Cardiac septum (tissue), 1 donor: ENCODE measurements around the gene KRTAP21-3. TPM values are rescaled to one million over a fixed set of nuclear protein-coding genes. Genes with fewer than 3 reads are reported as not detected.

ENCODE experiments used
- DNase-seq: peaks from one replicate; pipeline ENCODE4 v3.0.0-alpha.2; 2020; ENCODE audit warnings: low spot score
- intact Hi-C: fragments of 100-400 bp; cut with DNase I; formaldehyde crosslinking; loops from one replicate; pipeline ENCODE4 v1.14.0; 2022
- total RNA-seq: library from RNA; stranded (reverse); fragmentation: NEBNext Ultra II Directional; extraction: Animal tissue kit (Norgen Biotek cat#: 25700); gene quantifications from one replicate; pipeline ENCODE4 v1.2.1, GENCODE V29; 2021
- donor health status: DM: no; HTN: no; CAD: no.

The KRTAP21-3 gene
- total RNA-seq, 1 donor from 2014 or later, result not detected

DNA sequence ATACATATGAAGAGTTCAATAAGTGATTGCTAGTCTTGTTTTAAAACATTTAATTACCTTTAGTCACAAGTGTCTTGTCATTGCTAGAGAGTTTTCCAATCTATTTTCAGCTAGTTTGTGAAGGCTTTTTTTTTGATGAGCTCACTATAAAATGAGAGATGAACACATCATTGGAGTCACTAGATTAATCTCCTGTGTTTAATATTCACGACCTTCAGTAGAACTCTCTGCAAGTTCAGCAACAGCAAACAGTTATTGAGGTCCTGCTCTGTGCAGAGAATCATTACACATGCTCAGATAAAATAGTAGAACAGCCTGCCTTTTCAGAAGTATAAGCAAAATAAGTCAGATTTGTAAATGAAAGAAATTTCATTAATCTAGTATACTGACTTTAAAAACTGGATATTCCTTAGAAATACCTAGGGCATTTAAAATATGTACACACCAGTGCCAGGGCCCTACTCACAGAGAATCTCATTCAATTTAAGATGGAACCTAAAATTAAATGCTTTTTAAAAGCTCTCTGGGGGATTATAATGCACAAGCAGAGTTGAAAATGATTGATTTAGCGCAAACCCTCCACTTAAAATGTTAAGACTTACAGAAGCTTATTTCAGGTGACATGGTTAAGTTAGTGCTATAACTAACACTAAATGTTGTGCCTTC, 45.5 kb downstream of the KRTAP21-3 start:
- no peak for DNase-seq
- intact Hi-C loops, result no loop called here

DNA sequence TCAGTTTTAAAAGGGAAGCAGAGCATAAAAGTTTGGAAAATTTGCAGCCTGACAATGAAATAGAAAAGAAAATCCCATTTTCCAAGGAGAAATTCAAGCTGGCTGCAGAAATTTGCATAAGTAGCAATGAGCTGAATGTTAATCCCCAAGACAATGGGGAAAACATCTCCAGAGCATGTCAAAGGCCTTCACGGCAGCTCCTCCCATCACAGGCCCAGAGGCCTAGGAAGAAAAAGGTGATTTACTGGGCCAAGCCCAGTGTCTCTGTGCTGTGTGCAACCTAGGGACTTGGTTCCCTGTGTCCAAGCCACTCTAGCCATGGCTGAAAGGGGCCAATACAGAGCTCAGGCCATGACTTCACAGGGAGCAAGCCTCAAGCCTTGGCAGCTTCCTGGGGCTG, 49.8 kb downstream of the KRTAP21-3 start:
- intact Hi-C loops, result no loop called here
- no peak for DNase-seq

Other genes with a start within 250 kb of the KRTAP21-3 start
- gene KRTAP19-1, start 238.4 kb downstream of the KRTAP21-3 start, total RNA-seq, result not detected
- gene KRTAP19-2, start 231.3 kb downstream of the KRTAP21-3 start, total RNA-seq, result not detected
- not detected for gene KRTAP19-3, start 226.8 kb downstream of the KRTAP21-3 start, total RNA-seq
- gene KRTAP19-4, start 221.6 kb downstream of the KRTAP21-3 start, total RNA-seq, result not detected
- not detected for gene KRTAP19-5, start 216.6 kb downstream of the KRTAP21-3 start, total RNA-seq
- not detected for gene KRTAP19-6, start 176.9 kb downstream of the KRTAP21-3 start, total RNA-seq
- gene KRTAP19-7, start 157.5 kb downstream of the KRTAP21-3 start, total RNA-seq, result not detected
- gene KRTAP22-2, start 128.4 kb downstream of the KRTAP21-3 start, total RNA-seq, result not detected
- not detected for gene KRTAP6-3, start 126.3 kb downstream of the KRTAP21-3 start, total RNA-seq
- not detected for gene KRTAP6-2, start 119.9 kb downstream of the KRTAP21-3 start, total RNA-seq
- not detected for gene KRTAP22-1, start 117.7 kb downstream of the KRTAP21-3 start, total RNA-seq
- not detected for gene KRTAP6-1, start 104.8 kb downstream of the KRTAP21-3 start, total RNA-seq
- not detected for gene KRTAP20-1, start 102.4 kb downstream of the KRTAP21-3 start, total RNA-seq
- not detected for gene KRTAP20-4, start 98.2 kb downstream of the KRTAP21-3 start, total RNA-seq
- not detected for gene KRTAP20-2, start 83.6 kb downstream of the KRTAP21-3 start, total RNA-seq
- gene KRTAP20-3, start 75.9 kb downstream of the KRTAP21-3 start, total RNA-seq, result not detected
- not detected for gene KRTAP21-2, start 28.5 kb upstream of the KRTAP21-3 start, total RNA-seq
- not detected for gene KRTAP21-1, start 36.7 kb upstream of the KRTAP21-3 start, total RNA-seq
- not detected for gene KRTAP8-1, start 94.5 kb upstream of the KRTAP21-3 start, total RNA-seq
- gene KRTAP7-1, start 111.0 kb upstream of the KRTAP21-3 start, total RNA-seq, result not detected
- gene KRTAP11-1, start 162.8 kb upstream of the KRTAP21-3 start, total RNA-seq, result not detected